ENCODE data around the gene TRIM14.

Gene TRIM14

GRCh38 chr9:98054376-98054951 lies 64.6 kb downstream of the TRIM14 start:
- TF ChIP-seq CTCF (IDR thresholded peaks at IDR 0.05; ENCODE audit: control extremely low read depth, extremely low read depth, low read depth, missing control alignments): no peak
- no peak for DNase-seq (ENCODE audit: extremely low spot score)
- ChIA-PET POLR2A (interaction anchor here (1.3 kb wide), 1 partner anchor 9 kb away, joined by 3 read pairs; no protein-coding TSS in a partner anchor), CTCF (interaction anchor here (0.9 to 1.9 kb wide), 10 partner anchors 9 to 71 kb away, joined by 3 to 8 read pairs (median 3); partner anchors contain the start of gene ANP32B)

GRCh38 chr9:98050351-98050750 lies 68.7 kb downstream of the TRIM14 start:
- no peak for TF ChIP-seq CTCF (IDR thresholded peaks at IDR 0.05; ENCODE audit: control extremely low read depth, extremely low read depth, low read depth, missing control alignments)
- DNase-seq (ENCODE audit: extremely low spot score): no peak
- ChIA-PET CTCF (no interaction called here), POLR2A (no interaction called here)

- no peak for DNase-seq (ENCODE audit: extremely low spot score)
- ChIA-PET CTCF (interaction anchor here (6.6 kb wide), 1 partner anchor 14 kb away, joined by 74 read pairs; no protein-coding TSS in a partner anchor), POLR2A (no interaction called here)
- TF ChIP-seq CTCF (IDR thresholded peaks at IDR 0.05; ENCODE audit: control extremely low read depth, extremely low read depth, low read depth, missing control alignments): no peak
These were observed 69.5 kb downstream of the TRIM14 start for GRCh38 chr9:98049288-98050072.

GRCh38 chr9:98047002-98047401 lies 72.0 kb downstream of the TRIM14 start:
- no peak for TF ChIP-seq CTCF (IDR thresholded peaks at IDR 0.05; ENCODE audit: control extremely low read depth, extremely low read depth, low read depth, missing control alignments)
- ChIA-PET POLR2A (interaction anchor here (2.5 kb wide), 1 partner anchor 10 kb away, joined by 19 read pairs; the partner anchor contains the start of gene NANS), CTCF (interaction anchor here (0.7 to 6.6 kb wide), 5 partner anchors 9 to 27 kb away, joined by 3 to 74 read pairs (median 3); partner anchors contain the start of gene NANS)
- DNase-seq (ENCODE audit: extremely low spot score): no peak

GRCh38 chr9:98046180-98046543 lies 72.9 kb downstream of the TRIM14 start:
- TF ChIP-seq CTCF (IDR thresholded peaks at IDR 0.05; ENCODE audit: control extremely low read depth, extremely low read depth, low read depth, missing control alignments): no peak
- CTCF ChIA-PET: interaction anchor here (1.0 to 6.6 kb wide), 7 partner anchors 8 to 59 kb away, joined by 3 to 74 read pairs (median 5); partner anchors contain the start of gene NANS
- POLR2A ChIA-PET: interaction anchor here (2.5 kb wide), 1 partner anchor 11 kb away, joined by 19 read pairs; the partner anchor contains the start of gene NANS
- DNase-seq (ENCODE audit: extremely low spot score): no peak
